Vagina (tissue), 2 donors: ENCODE data around the gene MEF2D. TPM values are rescaled to one million over a fixed set of nuclear protein-coding genes. Genes with fewer than 3 reads are reported as not detected.

ENCODE experiments used
- DNase-seq, 2 donors: peaks; one replicate each; pipeline ENCODE4 v3.0.0-alpha.2; 2017; ENCODE audit errors: extremely low spot score in 2 of 2
- H3K27ac ChIP-seq: fragments of 200-600 bp; sonication (generic); one replicate; pipeline ENCODE4 v1.5.1; 2019
- H3K27me3 ChIP-seq: fragments of 200-600 bp; sonication (generic); one replicate; pipeline ENCODE4 v1.5.1; 2019
- H3K36me3 ChIP-seq, 2 donors: fragments of 200-600 bp; sonication (generic); one replicate each; pipeline ENCODE4 v1.5.1; 2017 to 2019
- H3K4me1 ChIP-seq: fragments of 200-600 bp; sonication (generic); one replicate; pipeline ENCODE4 v1.5.1; 2019
- H3K4me3 ChIP-seq, 2 donors: fragments of 200-600 bp; sonication (generic); 1 replicate in 1 of 2; 2 replicates in 1 of 2; pipeline ENCODE4 v1.5.1; 2016 to 2019
- H3K9me3 ChIP-seq: fragments of 200-600 bp; sonication (generic); one replicate; pipeline ENCODE4 v1.5.1; 2019
- POLR2A ChIP-seq, 2 donors: fragments of 450-650 bp; IDR thresholded peaks; one replicate each; pipeline ENCODE4 v1.6.1; 2017; ENCODE audit warnings: antibody characterized with exemption in 2 of 2, mild to moderate bottlenecking in 2 of 2, moderate library complexity in 2 of 2
- POLR2AphosphoS5 ChIP-seq, 2 donors: sonication (generic); formaldehyde crosslinking; IDR thresholded peaks; one replicate each; pipeline ENCODE4 v1.9.0; 2017; ENCODE audit warnings: antibody characterized with exemption in 2 of 2, mild to moderate bottlenecking in 2 of 2, low read depth in 1 of 2; ENCODE audit not compliant: insufficient read depth in 1 of 2
- intact Hi-C: fragments of 100-400 bp; cut with DNase I; formaldehyde crosslinking; loops from one replicate; pipeline ENCODE4 v1.15.1; 2023
- total RNA-seq: library from RNA; depleted of rRNA; stranded (reverse); fragments of >200 nt; gene quantifications from one replicate; pipeline ENCODE4 v1.2.3, GENCODE V29; 2016
- TF ChIP-seq, protein P1 (sequence below), 3 experiments: fragments of 450-650 bp in 2 of 3; fragments of 200-600 bp in 1 of 3; sonication (generic) in 1 of 3; IDR thresholded peaks; one replicate each; pipeline ENCODE4 v1.5.1; 2017 to 2019; ENCODE audit warnings: antibody characterized with exemption in 3 of 3, mild to moderate bottlenecking in 2 of 3, moderate library complexity in 2 of 3

The MEF2D gene
- total RNA-seq, 1 donor from 2014 or later, result 33.9 TPM

GRCh38 chr1:156547434-156547833, 46.9 kb upstream of the MEF2D start:
- no peaks in the 10 kb centered on the region for H3K4me1 ChIP-seq
- no peaks in the 10 kb centered on the region for H3K27me3 ChIP-seq
- no peak for DNase-seq
- no peak for TF ChIP-seq POLR2AphosphoS5 (IDR thresholded peaks at IDR 0.05; ENCODE audit: insufficient read depth in 1 of 2, low read depth in 1 of 2)
- no peak for TF ChIP-seq POLR2A (IDR thresholded peaks at IDR 0.05)
- TF ChIP-seq, protein P1, sequence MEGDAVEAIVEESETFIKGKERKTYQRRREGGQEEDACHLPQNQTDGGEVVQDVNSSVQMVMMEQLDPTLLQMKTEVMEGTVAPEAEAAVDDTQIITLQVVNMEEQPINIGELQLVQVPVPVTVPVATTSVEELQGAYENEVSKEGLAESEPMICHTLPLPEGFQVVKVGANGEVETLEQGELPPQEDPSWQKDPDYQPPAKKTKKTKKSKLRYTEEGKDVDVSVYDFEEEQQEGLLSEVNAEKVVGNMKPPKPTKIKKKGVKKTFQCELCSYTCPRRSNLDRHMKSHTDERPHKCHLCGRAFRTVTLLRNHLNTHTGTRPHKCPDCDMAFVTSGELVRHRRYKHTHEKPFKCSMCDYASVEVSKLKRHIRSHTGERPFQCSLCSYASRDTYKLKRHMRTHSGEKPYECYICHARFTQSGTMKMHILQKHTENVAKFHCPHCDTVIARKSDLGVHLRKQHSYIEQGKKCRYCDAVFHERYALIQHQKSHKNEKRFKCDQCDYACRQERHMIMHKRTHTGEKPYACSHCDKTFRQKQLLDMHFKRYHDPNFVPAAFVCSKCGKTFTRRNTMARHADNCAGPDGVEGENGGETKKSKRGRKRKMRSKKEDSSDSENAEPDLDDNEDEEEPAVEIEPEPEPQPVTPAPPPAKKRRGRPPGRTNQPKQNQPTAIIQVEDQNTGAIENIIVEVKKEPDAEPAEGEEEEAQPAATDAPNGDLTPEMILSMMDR (IDR thresholded peaks at IDR 0.05), result no peak
- H3K36me3 ChIP-seq, result no peaks in the 10 kb centered on the region
- H3K27ac ChIP-seq, result no peak overlapping the region
- H3K4me3 ChIP-seq, result no peak overlapping the region
- intact Hi-C loops, result no loop called here
- no peaks in the 10 kb centered on the region for H3K9me3 ChIP-seq

DNA sequence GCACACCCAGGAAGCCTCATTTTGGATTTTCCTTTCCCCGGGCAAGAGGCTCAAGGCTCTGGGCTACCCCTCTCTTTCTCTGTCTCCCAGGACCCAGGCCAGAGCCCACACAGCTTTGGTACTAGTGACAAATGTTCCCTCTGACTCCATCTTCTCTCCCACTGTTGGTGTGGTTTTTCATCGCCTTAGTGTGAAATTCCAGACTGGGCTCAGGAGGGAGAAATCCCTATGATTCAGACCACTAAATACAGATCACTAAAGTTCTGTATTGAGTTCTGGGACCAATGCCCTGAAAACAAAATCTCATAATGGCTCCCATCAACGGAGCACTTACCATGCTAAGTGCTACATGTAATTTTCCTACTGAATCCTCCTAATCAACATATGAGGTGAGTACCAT, 45.7 kb upstream of the MEF2D start:
- intact Hi-C loops, result no loop called here
- DNase-seq, result no peak
- H3K4me3 ChIP-seq, result no peak overlapping the region
- H3K4me1 ChIP-seq, result no peaks in the 10 kb centered on the region
- H3K27ac ChIP-seq, result no peak overlapping the region
- H3K36me3 ChIP-seq, result no peaks in the 10 kb centered on the region
- no peaks in the 10 kb centered on the region for H3K9me3 ChIP-seq
- TF ChIP-seq POLR2AphosphoS5 (IDR thresholded peaks at IDR 0.05; ENCODE audit: insufficient read depth in 1 of 2, low read depth in 1 of 2) (no peak), POLR2A (IDR thresholded peaks at IDR 0.05) (no peak)
- TF ChIP-seq, protein P1 (IDR thresholded peaks at IDR 0.05), result no peak
- no peaks in the 10 kb centered on the region for H3K27me3 ChIP-seq

DNA sequence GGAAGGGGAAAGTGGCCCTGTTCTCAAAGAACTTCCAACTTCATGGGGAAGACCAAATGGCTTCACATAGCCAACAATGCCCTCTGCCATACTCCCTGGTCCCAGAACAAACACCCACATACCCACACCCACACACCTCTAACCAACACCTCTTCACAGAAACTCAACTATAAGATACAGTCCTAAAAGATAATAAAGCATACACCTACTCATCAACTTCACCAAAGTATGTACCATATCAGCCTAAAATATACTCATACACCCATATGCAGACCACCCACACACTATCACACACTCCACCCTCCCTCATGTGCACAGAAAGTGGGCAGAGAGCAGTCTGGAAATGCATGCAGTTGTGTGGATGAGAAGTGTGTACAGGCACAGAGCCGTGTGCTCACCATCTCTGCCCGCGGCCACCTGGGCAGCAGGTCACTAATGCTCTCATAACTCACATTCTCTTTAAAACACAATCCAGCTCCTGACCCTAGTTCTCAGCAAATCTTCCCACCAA, 44.1 kb upstream of the MEF2D start:
- Histone ChIP-seq H3K4me3 (no peak overlapping the region), H3K36me3 (no peaks in the 10 kb centered on the region), H3K4me1 (no peaks in the 10 kb centered on the region), H3K27me3 (no peaks in the 10 kb centered on the region), H3K9me3 (no peaks in the 10 kb centered on the region), H3K27ac (no peak overlapping the region)
- no peak for DNase-seq
- intact Hi-C loops, result no loop called here
- TF ChIP-seq POLR2AphosphoS5 (IDR thresholded peaks at IDR 0.05; ENCODE audit: insufficient read depth in 1 of 2, low read depth in 1 of 2) (no peak), POLR2A (IDR thresholded peaks at IDR 0.05) (no peak)
- TF ChIP-seq, protein P1 (IDR thresholded peaks at IDR 0.05), result no peak

DNA sequence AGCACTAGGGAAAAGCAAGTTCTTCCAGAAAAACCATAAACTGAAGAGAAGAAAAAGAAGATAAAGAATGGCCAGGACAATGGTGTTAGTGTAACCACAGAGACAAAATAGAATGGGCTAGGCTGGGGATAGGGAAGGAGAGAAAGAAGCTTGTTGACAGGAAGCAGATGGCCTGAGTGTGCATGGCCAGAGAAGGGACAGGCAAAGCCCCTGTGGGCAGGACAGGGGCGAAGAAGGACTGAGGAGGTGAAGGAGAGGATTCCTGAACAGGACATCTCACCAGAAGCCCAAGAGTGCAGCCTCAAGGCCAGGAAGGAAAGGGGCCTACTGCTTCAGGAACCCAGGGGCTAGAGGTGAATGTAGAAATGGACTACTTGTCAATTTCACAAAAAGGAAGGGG, 42.5 kb upstream of the MEF2D start:
- H3K36me3 ChIP-seq, result no peaks in the 10 kb centered on the region
- no peaks in the 10 kb centered on the region for H3K9me3 ChIP-seq
- H3K4me1 ChIP-seq, result no peaks in the 10 kb centered on the region
- H3K27me3 ChIP-seq, result no peaks in the 10 kb centered on the region
- no peak overlapping the region for H3K4me3 ChIP-seq
- intact Hi-C loops, result no loop called here
- DNase-seq, result no peak
- no peak overlapping the region for H3K27ac ChIP-seq
- TF ChIP-seq POLR2AphosphoS5 (IDR thresholded peaks at IDR 0.05; ENCODE audit: insufficient read depth in 1 of 2, low read depth in 1 of 2), result no peak
- TF ChIP-seq, protein P1 (IDR thresholded peaks at IDR 0.05), result no peak
- TF ChIP-seq POLR2A (IDR thresholded peaks at IDR 0.05), result no peak

GRCh38 chr1:156540955-156541354, 40.4 kb upstream of the MEF2D start:
- no peaks in the 10 kb centered on the region for H3K36me3 ChIP-seq
- no peaks in the 10 kb centered on the region for H3K4me1 ChIP-seq
- TF ChIP-seq POLR2A (IDR thresholded peaks at IDR 0.05) (no peak), POLR2AphosphoS5 (IDR thresholded peaks at IDR 0.05; ENCODE audit: insufficient read depth in 1 of 2, low read depth in 1 of 2) (no peak)
- TF ChIP-seq, protein P1 (IDR thresholded peaks at IDR 0.05), result no peak
- no peak overlapping the region for H3K4me3 ChIP-seq
- no peak for DNase-seq
- intact Hi-C loops, result no loop called here
- no peaks in the 10 kb centered on the region for H3K9me3 ChIP-seq
- no peaks in the 10 kb centered on the region for H3K27me3 ChIP-seq
- H3K27ac ChIP-seq, result no peak overlapping the region
